Embryonic facial prominence (tissue), 1 donor: Measurements from ENCODE around the gene TBL1X.

ENCODE experiments used
- DNase-seq: peaks from one replicate; pipeline ENCODE4 v3.0.0-alpha.2; 2016; ENCODE audit errors: extremely low spot score

TBL1X gene

GRCh38 chrX:9586992-9587392 is 122.1 kb downstream of the TBL1X start:
- no peak for DNase-seq

DNA sequence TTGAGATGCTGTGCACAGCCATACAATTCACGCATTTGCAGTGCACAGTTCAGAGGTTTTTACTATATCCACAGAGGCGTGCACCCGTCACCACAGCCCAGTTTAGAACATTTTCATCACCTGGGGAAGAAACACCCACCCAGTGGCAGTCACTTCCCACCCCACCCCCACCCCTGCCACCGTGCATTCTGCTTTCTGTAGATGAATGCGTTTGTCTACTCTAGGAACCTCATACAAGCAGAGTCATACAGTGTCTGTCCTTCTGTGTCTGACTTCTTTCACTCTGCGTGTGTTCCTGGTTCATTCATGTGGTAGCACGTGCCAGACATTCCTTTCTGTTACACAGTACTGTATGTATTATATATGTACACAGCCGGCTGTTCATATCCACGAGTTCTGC is 122.8 kb downstream of the TBL1X start:
- no peak for DNase-seq

DNA sequence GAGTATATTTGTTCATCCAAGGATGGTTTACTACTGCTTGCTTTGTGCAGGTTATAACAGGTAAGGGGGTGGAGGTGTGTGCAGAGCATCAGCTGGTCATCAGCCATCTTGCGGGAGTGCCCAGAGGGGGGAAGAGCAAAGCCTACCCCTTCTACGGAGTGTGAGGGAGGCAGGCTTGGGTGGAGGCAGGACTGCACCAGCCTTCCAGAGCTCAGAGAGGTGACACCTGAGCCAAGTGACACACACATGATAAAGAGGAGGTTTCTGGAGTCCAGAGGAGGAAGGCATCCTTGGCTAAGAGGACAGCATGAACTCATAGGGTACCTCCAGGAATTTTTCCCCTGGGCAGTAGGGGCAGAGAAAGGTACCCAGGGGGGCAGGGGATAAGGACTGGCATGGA is 126.6 kb downstream of the TBL1X start:
- DNase-seq, result no peak

DNA sequence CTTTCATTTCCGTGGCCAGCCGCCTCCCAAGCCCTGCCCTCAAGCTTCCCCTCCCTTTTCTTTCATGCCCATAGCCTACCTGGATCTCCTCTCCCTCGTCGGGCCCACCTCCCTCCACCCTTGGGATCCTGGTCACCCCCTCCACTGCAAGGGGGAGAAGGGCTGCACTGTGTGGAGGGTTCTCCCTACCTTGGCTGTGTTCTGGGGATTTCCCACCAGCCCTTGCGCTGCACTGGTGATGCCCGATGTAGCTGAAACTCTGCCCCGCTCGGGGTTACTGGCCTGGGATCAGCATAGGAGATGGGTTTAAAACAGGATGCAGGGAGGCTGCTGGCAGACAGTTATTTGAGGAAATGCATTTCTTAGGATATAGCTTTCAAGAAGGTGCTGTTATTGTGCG is 128.9 kb downstream of the TBL1X start:
- DNase-seq, result no peak

DNA sequence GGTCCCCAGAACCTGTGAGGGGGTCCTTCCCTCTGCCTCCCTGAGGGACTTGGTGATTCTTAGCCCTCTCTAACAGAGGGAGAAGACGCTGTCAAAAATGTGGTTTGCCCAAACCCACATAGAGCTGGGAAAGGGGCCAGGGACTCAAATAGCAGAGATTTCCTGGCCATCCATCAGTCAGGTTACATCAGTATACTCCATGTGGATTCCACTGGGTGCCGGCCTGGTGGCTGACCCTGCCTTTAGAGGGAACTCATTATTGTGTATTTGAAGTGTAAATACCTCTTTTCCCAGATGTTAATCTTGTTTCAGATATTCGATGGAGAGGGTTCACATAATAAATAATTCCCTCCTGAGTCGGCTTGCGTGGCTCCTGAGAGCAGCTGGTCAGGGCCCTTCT is 130.3 kb downstream of the TBL1X start:
- DNase-seq, result no peak

GRCh38 chrX:9596837-9597236 is 132.0 kb downstream of the TBL1X start:
- DNase-seq, result no peak

DNA sequence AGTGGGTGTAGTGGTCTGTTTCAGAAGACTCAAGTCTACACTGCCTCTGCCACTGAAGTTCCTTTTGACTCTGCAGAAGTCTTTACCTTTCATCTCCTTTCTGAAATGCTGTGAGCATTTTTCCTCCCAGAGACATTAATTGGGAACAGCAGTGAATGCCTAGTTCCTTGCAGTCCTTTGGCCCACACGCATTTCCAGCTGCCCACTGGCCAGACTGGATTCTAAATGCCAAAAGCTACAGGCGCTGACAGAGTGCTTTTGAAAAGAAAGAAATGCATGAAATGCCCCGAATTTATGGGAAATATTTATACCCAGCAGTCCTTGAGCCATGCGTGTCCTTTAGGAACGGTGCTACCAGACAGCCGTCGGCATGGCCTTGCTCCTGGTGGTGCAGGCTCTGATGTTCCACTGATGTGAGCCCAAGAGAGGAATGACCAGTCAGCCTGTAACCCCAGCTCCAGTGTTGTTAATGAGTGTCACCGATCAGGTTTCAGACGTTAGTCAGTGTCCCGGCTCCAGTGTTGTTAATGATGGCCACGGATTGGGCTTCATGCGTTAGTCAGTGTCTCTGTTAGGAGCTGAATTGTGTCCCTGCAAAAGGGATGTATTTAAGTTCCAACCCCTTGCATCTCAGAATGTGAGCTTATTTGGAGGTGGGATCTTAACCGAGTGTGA is 132.6 kb downstream of the TBL1X start:
- no peak for DNase-seq

DNA sequence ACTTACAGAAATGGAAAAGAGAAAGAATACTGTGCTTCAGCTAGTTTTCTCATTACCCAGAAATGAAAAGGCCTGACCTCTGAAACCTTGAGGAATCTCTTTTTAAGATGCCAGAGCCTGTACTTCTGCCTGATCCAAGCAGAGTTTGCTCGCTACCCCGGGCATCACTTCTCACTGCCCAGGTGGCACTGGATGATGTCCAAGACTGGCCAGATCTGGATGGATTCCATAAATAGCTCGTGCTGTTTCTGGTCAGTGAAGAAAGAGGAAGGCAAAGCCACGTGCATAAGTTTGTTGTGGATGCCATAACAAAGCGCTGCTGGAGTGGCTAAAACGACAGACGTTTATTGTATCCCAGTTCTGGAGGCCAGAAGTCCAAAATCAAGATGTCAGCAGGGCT is 133.5 kb downstream of the TBL1X start:
- DNase-seq, result no peak

GRCh38 chrX:9604111-9604907 is 139.5 kb downstream of the TBL1X start:
- no peak for DNase-seq

DNA sequence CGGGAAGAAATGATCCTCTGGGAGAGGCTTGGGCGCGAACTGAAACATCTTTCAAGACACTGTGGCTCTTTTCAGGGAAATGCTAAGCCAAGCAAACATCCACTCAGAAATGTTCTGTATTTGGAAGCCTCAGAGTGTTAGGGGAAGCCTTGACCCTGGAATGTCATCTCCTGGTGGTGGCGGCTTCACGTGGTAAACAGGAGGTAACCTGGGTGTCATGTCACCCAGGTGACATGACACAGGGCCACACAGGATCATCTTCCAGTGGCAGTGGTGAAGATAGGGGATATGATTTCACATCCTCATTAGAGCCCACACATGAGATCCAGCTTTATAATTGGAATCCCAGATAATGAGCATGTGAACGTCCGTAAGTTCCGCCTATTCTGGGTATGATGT is 140.0 kb downstream of the TBL1X start:
- DNase-seq, result no peak

DNA sequence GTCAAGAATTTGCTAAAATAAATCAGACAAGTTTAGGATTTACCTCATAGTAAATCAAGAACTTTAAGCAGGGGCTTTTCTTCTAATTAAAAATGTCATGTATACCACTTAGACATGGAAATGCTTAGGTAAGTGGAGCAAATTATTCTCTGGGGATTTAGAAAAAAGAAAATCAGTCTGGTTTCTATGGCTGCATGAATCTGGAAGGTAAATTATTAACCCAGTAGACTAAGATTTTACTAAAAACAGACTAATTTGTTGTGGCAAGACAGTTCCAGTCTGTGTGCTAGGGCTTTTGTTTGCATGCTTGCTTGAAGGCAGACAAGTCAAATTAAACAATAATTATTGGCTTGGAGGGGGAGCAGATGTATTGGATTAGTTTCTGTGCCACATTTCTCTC is 140.6 kb downstream of the TBL1X start:
- no peak for DNase-seq

DNA sequence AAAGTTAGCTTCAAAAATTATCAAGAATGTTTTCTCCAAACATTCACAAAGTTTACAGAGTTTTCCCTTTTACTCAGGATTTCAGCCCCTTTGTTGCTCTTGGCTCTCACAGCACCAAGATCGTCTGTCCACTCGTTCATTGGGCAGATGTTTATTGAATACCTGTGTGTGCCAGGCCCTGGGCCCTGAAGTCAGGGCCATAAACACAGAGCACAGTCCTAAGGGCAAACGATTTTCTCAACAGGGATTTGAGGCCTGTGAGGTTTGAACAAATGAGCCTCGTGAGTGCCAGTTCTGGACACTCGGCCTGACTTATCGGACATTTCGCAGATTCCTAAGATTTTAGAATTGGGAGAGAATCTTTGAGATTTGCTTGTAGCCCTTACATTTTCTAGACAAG is 142.1 kb downstream of the TBL1X start:
- DNase-seq, result no peak

DNA sequence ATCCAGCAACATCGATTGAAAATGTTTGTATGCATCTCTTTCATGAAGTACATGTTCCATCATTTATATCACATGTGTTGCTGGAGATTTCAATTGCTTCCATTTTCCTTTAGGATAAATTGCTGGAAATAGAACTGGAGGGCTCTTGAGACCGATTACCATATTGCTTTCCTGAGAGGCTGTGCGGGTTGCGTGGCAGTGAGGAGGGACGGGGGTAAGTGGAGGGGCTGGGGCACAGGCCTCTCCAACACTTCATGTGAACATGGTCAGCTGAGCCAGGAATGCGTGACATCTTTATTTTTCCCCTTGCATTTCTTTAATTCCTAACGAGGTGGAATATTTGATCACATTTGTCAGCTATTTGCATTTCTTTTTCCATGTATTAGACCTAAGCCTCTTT is 144.6 kb downstream of the TBL1X start:
- no peak for DNase-seq

- DNase-seq, result no peak
These were observed 145.1 kb downstream of the TBL1X start for GRCh38 chrX:9609987-9610386.

- no peak for DNase-seq
These were observed 146.0 kb downstream of the TBL1X start for GRCh38 chrX:9610771-9611392.

DNA sequence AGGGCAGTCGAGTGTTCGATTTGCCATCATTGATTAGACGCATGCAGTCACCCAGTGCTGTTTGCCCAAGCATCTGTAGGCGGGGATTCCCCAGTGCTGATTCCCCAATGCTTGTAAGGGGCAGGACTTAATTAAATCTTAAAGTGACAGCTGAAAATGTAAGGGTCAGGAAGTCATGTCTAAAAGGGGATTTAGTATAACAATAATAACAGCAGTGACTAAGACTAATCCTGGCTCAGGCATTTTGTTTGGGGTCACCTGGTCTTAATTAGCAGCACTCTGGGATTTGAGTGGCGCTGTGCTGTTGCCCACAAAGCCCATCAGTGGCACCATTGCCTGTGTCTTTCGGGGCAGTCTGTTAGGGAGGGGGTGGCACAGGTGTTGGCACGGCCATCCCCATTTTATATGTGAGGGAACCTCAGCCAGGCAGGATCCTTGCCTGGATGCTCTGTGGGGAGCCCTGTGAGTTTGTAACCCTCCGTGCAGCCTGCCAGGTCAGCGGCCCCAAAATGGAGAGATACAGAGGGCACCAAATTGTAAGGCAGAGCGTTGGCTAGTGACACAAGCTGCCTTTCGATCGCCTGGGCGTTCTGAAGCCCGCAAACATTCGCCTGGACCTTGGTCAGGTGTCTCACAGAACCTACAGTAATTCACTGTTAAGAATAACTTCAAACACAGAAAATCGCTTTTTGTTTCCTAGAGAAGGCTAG is 146.7 kb downstream of the TBL1X start:
- DNase-seq, result no peak

GRCh38 chrX:9612146-9612505 is 147.3 kb downstream of the TBL1X start:
- DNase-seq, result no peak

- no peak for DNase-seq
These were observed 149.2 kb downstream of the TBL1X start for GRCh38 chrX:9614016-9614415.

DNA sequence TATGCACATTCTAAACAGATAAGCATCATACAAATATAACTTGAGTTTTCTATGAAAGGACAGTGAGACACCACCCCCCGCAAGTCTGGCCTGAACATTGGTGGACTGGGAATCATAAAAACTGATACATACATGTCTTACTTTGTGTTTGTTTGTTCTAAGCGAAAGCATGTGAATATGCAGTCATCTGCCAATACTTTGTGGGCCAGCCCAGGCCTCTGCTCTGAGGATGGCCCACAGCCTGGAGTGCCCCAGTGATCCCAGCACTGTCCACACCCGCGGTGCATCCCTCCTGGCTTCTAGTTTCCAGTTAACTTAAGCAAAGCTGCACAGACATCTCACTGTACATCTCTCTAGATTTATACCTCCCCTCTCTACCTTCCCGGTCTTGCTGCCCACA is 154.3 kb downstream of the TBL1X start:
- no peak for DNase-seq

DNA sequence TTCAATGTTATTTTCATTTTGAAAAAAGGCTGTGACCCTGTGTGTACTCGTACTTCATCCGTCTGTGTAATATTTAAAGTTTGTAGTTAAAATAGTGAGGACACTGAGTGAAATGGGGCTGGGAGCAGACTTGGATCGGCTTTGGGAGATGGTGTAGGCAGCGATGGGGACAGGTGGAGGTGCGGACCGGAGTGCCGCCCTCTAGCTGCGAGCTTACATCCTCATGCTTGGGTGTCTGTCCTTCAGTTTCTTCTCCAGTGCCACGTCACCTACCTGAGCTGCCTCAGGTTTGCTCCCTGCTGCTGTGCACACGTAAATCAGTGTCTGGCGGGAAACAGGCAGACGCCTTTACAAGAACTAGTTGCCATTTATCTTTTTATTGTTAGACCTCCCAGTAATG is 154.7 kb downstream of the TBL1X start:
- no peak for DNase-seq

DNA sequence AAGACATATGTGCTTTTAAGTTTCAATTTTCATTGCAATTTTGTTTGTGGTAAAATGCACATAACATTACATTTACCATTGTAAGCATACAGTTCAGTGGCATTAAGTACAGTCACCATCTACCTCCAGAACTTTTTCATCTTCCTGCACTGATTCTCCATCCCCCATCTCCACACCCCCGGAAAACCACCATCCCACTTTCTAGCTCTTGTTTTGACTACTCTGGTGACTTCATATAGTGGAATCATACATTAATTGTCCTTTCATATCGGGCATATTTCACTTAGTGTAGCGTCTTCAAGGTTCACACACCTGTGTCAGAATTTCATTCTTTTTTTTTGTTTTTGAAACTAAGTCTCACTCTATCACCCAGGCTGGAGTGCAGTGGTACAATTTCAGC is 157.3 kb downstream of the TBL1X start:
- no peak for DNase-seq

DNA sequence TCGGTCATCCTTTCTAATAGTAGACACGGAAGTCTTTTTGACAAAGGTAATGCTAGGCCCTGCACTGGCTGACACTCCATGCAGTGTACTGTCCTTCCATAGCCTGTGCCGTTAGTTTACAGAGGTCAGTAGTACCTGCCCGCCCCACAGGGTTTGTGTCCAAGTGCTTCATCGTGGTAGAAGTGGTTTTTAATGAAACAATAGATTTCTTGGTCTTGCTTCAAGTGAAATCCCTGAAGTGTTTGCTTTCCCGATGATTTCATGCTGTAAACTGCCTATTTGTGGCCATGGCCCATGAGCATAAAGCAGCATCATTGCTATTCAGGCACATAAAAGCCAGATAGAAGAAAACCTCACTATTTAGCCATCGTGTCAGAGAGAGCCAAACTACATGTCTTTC is 161.5 kb downstream of the TBL1X start:
- no peak for DNase-seq

GRCh38 chrX:9627922-9628321 is 163.1 kb downstream of the TBL1X start:
- no peak for DNase-seq
